DMS114 treated with DMSO at 0.1 percent for 48 hours (cell line): ENCODE results near the gene PKP3.
A peak's percentile ranks its signal among the peaks of the same experiment; 100 is the strongest.
"Not testable (repeated sequence)": the region's sequence is repeated elsewhere in the genome, so short reads cannot be mapped to it uniquely, and the experiment has no call there.

Experiments
- DNase-seq: peaks from one replicate; lab custom pipeline; 2025; ENCODE audit not compliant: unreplicated experiment; lab: John Stamatoyannopoulos, UW

The PKP3 gene, protein sequence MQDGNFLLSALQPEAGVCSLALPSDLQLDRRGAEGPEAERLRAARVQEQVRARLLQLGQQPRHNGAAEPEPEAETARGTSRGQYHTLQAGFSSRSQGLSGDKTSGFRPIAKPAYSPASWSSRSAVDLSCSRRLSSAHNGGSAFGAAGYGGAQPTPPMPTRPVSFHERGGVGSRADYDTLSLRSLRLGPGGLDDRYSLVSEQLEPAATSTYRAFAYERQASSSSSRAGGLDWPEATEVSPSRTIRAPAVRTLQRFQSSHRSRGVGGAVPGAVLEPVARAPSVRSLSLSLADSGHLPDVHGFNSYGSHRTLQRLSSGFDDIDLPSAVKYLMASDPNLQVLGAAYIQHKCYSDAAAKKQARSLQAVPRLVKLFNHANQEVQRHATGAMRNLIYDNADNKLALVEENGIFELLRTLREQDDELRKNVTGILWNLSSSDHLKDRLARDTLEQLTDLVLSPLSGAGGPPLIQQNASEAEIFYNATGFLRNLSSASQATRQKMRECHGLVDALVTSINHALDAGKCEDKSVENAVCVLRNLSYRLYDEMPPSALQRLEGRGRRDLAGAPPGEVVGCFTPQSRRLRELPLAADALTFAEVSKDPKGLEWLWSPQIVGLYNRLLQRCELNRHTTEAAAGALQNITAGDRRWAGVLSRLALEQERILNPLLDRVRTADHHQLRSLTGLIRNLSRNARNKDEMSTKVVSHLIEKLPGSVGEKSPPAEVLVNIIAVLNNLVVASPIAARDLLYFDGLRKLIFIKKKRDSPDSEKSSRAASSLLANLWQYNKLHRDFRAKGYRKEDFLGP

DNA sequence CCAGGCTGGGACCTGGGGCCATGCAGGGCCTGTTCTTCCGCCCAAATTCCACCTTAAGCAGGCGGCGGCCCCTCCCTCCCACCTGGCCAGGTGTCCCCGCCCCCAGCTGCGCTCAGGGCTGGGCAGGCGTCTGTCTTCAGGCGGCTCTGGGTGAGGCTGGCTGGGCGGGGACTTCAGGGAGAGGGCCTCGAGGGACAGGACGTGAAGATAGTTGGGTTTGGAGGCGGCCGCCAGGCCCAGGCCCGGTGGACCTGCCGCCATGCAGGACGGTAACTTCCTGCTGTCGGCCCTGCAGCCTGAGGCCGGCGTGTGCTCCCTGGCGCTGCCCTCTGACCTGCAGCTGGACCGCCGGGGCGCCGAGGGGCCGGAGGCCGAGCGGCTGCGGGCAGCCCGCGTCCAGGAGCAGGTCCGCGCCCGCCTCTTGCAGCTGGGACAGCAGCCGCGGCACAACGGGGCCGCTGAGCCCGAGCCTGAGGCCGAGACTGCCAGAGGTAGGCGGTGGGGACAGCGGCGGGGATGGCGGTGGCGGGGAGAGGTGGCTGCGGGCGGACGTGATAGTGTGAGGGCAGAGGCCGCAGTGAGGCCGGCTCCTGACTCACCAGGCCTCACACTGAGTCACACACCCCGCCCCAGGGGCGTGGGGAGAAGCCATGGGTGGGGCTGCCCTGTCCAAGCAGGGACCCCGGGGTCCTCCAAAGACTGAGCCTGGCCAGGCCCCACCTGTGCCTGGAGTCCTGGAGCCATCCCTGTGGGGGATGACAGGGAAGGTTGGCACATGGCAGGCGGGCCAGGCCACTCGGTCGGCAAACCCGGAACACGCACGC is at the start of gene PKP3:
PKP3 (plus strand) TSS at position 176 of the 824 bp plus-strand sequence; CDS start at position 260, 84 bp downstream.
- no peak for DNase-seq

DNA sequence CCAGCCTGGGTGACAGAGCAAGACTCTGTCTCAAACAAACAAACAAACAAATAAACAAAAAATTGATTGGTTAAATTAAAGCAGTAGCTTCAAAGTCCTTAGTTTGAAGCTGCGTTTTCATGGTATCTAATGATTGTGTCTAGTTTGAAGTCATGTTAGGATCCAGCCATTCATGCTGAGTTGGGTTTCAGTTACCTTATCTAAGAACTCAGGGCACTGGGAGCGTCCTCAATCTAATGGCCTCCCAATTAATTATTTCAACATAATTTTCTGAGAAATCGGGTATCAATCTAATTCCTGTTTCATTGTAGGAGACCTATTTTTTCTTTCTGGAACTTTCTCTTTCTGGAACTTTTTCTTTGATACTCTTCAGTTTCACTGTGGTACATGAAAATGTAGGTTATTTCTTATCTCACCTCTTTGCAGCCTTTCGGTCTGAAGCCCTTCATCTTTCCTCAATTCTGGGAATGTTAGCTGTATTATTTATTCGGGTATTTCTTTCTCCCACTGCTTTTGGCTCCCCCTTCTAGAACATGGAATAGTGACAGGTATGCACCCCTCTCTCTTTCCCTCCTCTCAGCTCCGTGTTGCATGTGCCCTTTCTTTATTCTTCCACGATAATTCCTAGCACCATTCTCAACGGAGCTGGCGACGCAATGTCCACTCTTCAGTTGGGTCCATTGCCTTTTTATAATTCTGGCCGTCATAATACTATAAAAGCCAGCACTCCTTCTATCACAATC is 49.0 kb upstream of the PKP3 start:
- no peak for DNase-seq

DNA sequence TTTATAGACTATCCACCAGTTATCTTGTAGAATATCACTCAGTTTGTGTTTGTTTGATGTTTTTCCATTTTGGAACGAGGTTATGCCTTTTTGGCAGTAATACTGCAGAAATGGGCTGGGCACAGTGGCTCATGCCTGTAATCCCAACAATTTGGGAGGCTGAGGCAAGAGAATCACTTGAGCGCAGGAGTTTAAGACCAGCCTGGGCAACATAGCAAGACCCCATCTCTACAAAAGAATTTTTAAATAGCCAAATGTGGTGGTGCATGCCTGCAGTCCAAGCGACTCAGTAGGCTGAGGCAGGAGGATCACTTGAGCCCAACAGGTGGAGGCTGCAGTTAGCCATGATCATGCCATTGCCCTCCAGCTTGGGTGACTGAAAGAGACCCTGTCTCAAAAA is 47.5 kb upstream of the PKP3 start:
- DNase-seq, result no peak

DNA sequence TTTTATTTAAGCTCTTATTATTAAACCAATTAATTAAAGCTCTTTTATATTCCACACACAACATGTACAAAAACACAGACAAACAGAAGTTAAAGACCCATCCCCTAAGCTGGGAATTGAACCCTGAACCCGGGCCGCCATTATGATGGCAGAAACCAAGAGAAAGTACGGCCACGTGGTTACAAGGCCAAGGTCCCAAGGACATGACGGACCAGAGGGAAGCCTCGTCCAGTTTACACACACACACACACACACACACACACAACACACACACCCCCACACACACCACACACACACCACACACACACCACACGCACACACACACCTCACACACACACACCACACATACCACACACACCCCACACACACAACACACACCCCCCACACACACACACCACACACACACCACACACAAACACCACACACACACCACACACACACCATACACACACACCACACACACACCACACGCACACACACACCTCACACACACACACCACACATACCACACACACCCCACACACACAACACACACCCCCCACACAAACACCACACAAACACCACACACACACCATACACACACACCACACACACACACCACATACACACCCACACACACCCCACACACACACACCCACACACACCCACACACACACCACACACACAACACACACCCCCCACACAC is 44.6 kb upstream of the PKP3 start:
- DNase-seq, result not testable (repeated sequence)

DNA sequence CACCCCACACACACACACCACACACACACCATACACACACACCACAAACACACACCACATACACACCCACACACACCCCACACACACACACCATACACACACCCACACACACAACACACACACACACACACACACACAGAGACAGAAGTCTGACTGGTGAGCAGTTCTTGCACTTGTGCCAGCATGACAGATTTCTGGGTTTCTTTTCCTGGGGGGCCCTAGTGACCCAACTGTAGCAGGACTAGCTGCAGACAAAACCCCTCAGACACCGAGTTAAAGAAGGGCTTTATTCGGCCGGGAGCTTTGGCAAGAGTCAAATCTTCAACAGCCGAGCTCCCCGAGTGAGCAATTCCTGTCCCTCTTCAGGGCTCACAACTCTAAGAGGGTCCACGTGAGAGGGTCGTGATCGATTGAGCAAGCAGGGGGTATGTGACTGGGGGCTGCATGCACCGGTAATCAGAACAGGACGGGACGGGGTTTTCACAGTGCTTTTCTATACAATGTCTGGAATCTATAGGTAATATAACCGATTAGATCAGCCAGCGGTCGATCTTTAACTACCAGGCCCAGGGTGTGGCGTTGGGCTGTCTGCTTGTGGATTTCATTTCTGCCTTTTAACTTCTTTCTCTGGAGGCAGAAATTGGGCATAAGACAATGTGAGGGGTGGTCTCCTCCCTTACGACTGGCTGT is 43.8 kb upstream of the PKP3 start:
- DNase-seq, result not testable (repeated sequence)

DNA sequence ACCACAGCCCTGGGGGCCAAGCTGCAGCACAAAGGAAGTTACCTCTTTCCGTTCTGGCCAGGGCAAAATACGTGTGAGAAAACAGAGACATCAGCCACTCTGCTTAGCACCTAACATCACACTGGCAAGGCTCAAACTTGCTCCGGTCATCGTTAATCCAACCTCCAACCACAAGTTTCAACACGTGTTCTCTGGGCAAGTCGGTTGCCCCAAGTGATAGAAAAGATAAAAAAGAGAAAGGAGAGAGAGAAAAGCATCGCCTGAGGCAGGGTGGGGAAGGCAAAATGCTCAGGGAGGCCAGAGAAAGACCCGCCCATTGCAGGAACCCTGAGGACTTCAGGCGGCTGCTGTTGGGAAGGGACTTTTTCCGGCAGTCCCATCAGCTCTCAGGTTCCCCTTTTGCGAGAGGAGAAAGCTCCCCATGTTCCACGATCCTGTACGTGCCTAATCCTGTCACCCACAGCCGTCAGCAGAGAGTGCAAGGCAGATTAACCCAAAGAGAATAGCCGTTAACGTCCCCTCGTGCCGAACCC is 43.2 kb upstream of the PKP3 start:
- no peak for DNase-seq

DNA sequence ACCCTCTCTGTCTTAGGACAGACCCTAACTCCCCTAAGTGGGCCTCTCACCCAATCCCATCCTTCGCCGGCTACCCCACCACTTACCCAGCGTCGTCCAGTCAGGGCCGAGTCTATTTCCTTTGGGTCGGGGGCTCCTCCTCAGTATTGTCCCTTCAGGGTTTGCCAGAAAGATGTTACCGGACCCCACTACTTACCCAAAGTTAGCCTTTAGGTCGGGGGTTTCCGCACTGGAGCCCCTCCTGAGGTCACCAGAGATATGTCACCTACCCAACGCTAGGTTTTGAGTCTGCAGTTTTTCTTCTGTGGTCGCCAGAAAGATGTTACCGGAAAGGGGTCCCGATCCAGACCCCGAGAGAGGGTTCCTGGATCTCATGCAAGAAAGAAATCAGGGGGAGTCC is 42.6 kb upstream of the PKP3 start:
- DNase-seq, result no peak

DNA sequence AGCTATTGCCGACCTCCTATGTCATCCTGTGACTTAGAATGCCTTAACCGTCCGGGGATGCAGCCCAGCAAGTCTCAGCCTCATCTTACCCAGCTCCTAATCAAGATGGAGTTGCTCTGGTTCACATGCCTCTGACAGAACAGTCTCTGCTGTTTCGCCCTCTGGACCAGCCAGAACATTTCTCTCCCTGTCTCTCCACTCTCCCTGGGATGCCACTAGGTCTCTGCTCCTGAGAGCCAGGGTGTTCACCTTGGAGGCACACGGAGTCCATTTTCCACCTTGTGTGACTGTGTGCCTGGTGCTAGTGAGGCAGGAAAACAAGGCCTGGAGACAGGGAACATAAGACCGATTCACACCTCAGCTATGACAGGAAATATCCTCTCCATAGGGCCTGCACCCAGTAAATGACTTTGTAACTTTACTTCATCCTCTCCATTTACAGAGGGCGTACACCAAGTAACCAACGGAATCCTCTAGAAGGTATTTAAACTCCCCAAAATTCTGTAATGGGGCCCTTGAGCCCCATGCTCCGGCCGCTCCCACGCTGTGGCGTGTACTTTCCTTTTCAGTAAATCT is 41.5 kb upstream of the PKP3 start:
- DNase-seq, result no peak

DNA sequence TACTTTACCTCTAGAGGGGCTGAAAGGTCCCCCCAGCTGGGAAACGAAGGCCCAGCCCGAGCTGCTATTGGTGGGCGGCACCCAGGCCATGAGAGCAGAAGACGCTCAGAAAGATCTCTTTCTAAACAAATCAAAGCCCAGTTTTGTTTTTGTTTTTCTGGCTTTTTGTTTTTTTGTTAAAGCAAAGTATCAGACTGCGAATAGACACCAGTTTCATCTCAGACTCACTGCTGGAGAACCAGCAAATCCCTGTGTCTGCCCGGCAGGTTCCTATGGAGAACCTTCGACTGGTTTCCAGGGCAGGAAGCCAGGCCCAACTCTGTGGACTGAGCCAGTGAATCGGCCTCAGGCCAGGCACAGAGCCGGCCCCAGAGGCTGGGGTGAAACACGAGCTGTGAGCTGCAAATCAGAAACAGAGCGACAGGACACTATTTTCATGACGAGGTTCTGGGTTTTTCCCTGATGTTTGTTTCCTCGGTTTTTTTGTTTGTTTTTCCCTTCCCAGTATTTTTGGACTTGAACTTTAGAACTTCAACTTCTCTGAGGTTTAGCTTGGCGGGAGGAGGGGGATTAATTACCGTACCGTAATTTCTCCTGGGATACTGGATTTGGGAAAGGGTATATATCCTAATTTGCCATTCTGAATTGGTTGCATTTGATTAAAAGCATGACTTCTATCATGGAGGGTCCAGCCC is 40.7 kb upstream of the PKP3 start:
- no peak for DNase-seq

DNA sequence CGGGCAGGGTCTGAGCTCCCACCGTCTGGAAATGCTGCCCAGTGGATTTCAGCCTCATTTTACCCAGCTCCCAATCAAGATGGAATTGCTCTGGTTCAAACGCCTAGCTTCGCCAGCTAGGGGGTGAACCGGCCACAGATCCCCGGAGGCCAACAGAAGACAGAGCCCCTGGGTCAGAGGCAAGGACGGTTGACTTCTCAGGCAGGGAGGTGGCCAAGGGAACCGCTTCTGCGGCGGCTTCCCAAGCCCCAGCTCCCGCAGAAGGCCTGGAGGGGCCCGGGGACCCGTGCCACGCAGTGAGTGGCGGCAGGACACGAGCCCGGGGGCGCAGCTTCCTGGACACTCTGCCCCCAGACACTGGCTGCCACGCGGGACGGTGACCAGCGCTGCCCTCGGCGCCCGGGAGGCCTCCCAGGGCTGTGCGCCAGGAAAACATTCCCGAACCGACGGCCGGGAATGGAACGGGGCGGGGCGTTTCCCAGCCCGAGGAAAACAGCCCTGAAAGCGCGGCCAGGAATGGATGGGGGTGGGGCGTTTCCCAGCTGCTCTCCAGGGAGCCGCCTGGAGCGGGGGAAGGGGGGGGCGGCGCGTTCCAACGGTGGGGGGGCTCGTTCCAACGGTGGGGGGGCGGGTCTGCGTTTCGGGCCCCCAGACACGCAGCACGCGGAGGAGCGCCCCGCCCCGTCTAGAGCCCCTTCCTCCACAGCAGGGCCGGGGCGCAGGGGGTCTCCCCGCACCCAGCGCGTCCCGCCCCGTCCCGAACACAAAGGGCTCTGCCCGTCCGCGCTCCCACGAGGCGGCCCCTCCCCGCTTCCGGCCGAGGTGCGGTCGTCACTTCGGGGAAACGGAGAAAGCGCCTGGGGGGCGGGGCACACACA is 38.2 kb upstream of the PKP3 start:
- peak; percentile 21 for DNase-seq

DNA sequence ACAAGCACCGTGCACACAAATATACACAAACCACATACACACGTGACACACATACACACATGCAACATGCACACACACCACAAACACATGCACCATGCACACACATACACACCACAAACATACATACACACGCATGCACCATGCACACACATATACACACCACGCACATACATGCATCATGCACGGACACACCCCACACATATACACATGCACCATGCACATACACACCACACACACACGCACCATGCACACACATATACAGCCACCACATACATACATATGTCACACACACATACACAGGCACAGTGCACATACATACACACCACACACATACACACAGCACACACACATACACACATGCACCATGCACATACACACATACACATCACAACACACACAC is 37.4 kb upstream of the PKP3 start:
- DNase-seq, result no peak

DNA sequence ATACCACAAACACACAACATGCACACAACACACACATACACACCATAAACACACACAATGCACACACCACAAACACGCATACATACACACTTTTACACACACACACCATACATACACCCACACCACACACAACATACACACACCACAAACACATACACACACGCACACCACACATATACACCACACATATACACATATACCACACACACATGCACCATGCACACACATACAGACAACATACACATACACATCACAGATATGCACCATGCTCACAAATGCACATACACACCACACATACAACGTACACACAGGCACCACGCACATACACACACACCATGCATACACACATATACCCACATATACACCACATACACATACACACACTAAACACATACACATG is 36.4 kb upstream of the PKP3 start:
- DNase-seq, result no peak

DNA sequence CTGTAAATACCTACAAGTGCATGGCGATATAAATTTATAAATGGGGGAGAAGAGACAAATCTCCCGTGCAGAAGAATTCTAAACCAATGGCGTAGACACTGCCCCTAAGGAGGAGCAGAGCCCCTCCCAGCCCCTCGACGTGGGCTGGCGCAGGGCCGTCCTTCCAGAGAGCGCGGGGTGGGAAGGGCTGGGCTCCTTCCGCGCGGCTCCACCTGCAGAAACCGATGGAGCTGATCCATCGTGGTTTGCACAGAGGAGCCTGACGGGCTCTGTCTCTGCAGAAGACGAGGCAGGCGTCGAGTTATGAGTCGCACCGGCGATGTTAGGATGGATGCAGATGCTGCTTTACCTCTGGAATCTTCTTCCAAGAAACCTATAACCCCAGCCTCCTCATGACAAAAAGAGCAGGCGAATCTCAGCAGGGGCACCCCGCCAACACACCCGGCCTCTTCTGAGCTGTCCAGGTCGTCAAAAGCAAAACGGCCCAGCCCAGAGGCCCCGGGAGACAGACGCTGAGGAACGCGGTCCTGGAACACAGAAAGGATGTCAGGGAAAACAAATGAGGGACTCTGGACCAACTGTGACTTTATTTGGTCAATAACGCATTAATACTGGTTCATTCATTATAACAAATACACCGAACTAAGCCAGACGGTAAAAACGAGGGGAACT is 35.7 kb upstream of the PKP3 start:
- DNase-seq, result no peak

DNA sequence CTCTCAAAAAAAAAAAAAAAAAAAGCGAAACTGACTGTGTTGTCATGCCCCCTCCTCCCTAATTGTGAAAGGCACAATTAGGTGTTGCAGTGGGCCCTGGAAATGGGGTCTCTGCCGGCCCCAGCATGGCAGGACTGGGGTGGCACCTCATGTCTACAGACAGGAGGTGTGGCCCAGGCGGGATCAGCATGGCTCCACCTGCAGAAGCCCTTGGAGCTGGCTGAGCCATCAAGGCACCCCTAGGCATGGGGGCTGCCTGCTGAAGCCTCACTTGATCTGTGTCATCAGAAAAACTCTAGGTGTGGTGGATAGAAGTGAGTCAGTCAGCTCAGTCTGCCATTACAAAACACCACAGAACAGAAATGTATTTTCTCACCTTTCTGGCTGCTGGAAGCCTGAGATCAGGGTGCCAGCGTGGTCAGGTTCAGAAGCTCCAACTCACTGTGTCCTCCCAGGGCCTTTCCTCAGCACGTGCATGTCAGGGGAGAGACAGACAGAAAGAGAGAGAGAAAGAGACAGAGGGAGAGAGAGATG is 34.8 kb upstream of the PKP3 start:
- DNase-seq, result no peak

DNA sequence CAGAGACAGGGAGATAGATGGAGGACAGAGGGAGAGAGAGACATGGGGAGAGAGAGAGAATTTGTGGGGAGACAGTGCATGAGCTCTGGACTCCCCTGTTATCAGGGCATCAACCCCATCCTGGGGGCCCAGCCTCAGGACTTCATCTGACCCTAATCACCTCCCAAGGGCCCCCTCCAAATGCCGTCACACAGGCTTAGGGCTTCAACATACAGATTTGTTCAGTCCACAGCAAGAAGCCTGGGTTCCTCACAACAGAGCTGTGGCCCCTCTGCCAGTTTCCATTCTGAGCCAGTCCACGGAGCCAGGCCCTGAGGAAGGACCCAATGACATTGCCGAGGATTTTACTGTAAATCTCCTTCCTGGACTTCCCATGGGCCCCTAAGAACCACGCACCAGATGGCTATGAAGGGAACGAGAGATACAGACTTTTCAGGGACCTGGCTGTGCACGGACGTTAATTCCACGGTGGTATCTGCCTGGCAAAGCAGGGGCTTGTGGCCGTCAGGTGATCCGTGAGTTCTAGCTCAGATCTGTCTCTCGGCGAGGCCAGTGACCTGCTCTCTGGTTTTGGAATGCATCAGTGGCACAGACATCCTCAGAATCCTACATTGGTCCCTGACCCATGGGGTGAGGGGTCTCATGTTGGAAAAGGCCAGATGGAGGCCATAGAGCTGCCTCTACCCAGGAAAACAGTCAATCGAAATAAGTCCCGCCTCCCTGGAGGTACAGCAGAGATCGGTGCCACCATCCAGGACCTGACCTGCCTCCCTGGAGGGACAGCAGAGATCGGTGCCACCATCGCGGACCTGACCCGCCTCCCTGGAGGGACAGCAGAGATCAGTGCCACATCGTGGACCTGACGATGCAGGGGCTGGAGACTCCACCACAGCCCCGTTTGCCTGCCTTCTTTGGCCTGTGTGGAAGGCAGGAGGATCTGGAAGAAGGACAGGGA is 33.4 kb upstream of the PKP3 start:
- no peak for DNase-seq
